GM18861 (cell line): ENCODE results near the gene SLC13A5.

Experiments used
- ATAC-seq: cut with Tn5 transposase; IDR thresholded peaks from one replicate; pipeline ENCODE4 v1.9.1; 2021; ENCODE audit not compliant: unreplicated experiment

Gene SLC13A5

GRCh38 chr17:6684881-6685767 is 28.0 kb downstream of the SLC13A5 start:
- ATAC-seq: no peak

DNA sequence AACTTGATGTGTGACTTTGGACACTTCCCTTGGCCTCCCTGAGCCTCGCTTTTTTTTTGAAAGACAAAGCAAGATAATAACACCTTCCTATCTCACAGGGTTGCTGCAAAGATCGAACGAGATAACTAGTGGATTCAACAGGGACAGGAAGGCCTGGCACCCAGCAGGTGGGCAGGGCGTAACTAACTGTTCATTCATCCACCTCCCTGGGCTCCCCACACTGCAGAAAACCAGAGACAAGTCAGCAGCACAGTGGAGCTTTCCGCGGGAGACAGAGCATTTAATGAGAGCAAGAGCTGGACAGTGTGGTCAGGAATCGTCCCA is 28.7 kb downstream of the SLC13A5 start:
- no peak for ATAC-seq

GRCh38 chr17:6683730-6684459 is 29.3 kb downstream of the SLC13A5 start:
- no peak for ATAC-seq

DNA sequence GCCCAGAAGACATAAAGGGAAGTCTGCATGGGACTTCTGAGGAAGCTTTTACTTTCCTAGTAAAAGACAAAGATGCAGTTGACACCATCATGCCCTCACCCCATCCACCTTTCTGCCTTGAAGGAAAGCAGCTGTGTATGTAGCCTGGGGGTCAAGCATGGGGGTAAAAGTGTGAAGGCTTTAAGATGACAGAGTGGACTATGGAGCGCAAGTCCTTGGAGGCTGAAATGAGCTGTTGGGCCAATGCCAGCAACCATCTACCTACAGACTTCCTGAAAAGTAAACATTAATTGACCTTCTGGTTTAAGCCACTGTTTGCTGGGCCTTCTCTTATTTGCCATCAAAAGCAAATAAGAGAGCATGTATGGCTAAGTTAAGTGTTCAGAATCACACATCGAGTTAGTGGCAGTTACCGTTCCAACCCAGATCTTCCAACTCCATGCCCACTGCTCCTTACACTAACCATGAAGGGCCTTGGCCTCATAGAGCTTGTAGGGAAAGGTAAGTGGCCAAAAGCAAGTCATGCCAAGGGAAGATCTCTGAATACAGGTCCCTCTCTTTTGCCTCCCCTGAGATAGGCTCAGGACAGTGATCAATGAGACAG is 30.0 kb downstream of the SLC13A5 start:
- ATAC-seq: no peak

DNA sequence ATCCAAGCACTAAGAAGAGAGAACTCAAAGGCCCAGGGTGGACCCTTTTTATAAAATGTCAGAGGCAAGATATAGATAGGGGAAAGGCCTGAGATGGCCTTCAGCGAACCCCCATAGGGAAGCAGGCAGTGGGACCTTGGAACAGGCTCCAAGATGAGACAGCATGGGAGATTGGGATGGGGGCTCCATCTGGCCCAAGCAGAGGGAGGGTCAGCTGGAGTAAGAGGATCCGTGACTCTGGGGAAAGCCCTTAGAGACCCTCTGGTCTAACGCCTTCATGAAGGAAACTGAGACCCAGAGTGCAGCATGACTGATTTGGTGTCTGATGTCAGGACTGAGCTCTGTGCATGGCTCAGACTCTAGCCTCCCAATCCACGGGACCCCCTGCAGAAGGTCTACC is 30.8 kb downstream of the SLC13A5 start:
- ATAC-seq: no peak

DNA sequence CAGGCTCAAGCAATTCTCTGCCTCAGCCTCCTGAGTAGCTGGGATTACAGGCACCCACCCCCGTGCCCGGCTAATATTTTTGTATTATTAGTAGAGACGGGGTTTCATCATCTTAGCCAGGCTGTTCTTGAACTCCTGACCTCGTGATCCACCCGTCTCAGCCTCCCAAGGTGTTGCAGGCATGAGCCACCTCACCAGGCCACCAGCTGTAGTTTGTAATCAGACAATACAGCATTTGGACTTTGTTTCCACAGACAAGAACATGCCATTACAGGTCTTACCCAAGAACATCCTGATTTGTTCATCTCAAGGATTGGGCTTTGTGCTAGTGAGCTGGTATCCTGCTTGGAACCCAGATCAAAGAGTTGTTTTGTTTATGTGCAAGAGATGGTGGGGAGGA is 31.5 kb downstream of the SLC13A5 start:
- ATAC-seq: no peak

DNA sequence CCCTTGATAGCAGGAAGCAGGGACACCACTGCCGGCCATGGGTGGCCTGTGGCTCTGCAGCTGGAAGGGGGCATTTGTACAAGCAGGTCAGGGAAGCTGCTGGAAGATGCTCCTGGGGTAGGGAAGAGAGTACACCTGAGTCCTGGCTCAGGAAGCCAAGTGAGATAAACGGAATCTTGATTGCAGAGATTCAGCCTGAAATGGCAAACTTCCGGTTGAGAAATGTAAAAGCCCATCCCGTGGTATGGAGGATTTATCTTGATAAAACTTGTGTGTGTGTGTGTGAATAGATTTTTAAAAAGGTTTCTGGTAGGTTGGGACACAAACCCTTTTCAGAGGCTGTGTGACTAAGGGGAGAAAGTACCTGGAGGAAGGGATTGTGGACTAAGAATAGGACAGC is 32.0 kb downstream of the SLC13A5 start:
- ATAC-seq: no peak

- no peak for ATAC-seq
These were observed 33.9 kb downstream of the SLC13A5 start for GRCh38 chr17:6679241-6679640.

GRCh38 chr17:6677946-6678345 is 35.2 kb downstream of the SLC13A5 start:
- no peak for ATAC-seq

- ATAC-seq: no peak
These were observed 35.9 kb downstream of the SLC13A5 start for GRCh38 chr17:6677158-6677831.

DNA sequence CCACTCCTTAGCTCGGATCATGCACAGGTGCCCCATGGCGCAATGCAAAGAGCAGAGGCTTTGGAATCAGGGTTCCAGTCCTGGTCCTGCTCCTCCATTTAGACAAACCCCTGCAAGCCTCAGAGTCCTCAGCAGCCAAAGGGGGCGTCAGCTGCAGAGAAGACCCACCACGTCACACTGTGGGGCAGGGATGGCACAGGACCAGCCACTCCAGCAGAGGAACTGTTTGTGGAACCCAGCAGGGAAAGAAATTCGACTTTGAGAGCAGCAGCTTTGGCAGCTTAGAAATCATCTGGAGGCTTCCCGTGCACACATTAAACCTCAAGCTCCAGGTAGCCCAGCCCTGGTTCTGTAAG is 36.4 kb downstream of the SLC13A5 start:
- no peak for ATAC-seq

GRCh38 chr17:6675201-6675825 is 37.9 kb downstream of the SLC13A5 start:
- ATAC-seq: no peak

GRCh38 chr17:6674586-6674985 is 38.6 kb downstream of the SLC13A5 start:
- ATAC-seq: no peak

DNA sequence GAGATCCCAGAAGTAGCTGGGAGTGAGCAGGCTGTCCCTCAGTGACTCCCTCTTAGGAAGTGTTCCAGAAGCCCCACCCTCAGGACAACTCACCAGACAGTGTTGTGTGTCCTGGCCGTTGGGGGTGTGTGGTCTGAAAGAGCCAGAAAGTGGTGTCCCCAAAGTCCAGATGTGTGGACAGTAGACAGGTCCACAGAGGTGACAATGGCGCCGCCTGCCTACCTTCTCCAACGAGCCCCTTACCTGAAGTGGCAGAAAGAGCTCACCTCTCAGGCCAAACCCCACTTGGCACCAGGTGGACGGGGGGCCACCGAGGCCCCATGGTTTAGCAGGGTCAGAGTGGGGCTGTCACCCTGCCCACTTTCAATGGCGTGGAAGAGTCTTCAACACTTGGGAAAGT is 41.7 kb downstream of the SLC13A5 start:
- no peak for ATAC-seq

- no peak for ATAC-seq
These were observed 42.2 kb downstream of the SLC13A5 start for GRCh38 chr17:6670999-6671398.

DNA sequence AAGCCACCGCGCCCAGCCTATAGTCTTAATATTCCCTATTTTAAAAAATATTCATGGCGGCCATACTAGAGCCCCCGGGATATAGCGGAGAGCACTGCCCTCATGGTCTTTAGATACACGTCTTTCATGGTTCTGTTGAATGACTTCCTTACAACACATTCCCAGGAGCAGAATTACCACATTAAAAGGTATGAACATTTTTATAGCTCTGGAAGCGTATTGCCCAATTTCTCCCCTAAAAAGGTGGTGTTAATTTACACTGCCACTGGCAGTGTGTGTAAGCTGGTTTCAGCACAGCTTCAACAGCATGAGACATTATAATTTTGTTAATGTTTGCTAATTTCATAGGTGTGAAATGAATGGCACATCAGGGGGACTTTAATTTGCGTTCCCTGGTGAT is 42.6 kb downstream of the SLC13A5 start:
- no peak for ATAC-seq

- no peak for ATAC-seq
These were observed 43.5 kb downstream of the SLC13A5 start for GRCh38 chr17:6669479-6670212.

DNA sequence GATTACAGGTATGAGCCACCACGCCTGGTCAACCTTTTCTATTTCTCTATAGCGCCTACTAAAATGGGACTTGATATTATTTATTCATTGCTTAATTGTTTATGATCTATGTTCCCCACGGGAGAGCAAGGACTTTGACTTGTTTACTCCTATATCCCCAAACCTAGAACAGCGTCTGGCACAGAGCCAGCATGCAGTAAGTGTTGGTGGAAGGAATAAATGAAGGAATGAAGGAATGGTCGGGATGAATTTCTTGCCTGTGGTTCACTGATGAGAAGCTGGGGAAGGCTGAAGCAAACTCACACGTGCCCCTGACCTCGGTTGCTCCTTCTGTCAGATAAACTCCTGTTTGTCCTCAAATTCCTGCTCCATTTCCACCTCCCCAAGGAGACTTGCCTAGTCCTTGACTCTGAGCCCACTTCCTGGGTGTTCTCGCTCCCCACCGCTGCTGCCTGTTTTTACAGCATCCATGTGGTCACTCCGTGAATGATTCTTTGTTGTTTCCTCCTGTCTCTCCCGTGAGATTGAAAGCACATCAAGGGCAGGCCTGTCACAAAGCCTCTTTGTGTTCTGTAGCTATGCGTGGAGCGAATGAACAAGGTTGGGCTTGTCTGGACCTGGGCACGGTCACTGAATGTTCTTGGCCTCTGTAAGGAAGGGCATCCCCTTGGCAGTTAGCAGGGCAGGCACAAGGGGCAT is 44.3 kb downstream of the SLC13A5 start:
- ATAC-seq: no peak

DNA sequence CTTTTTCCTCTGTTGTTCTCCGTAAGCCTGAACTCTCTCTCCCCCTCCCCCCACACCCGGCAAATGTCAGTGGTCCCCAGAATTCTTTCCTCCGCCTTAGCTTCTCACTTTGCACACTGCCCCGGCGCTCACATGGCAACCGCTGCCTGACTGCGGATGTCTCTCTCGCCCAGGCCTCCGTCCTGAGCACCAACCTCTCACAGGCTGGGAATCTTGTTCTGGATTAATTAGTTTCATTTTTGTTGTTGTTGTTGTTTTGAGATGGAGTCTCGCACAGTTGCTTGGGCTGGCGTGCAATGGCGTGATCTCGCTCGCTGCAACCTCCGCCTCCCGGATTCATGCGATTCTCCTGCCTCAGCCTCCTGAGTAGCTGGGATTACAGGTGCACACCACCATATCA is 45.0 kb downstream of the SLC13A5 start:
- ATAC-seq: no peak

DNA sequence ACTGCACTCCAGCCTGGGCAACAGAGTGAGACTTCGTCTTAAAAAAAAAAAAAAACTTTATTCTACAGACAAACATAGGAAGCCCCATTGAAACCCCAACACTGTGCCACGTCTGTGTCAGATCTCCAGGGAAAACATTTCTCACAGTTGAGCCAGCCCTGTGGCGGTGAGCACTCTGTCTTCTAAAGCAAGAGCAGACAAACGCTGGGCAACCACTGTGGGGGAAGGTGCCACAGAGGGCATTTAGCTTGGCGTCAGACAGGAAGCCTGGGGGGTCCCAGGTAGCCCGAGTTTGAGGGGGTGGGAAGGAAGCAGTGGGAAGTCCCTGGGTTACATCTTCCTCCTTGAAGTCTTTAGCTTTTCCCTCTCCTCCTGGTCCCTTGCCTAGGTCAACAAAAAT is 45.7 kb downstream of the SLC13A5 start:
- ATAC-seq: no peak
